Thyroid gland (tissue), 4 donors: ENCODE results near the gene GNAQ. TPM values are rescaled to one million over a fixed set of nuclear protein-coding genes. Genes with fewer than 3 reads are reported as not detected.

Source experiments
- DNase-seq, 2 donors: peaks; one replicate each; pipeline ENCODE4 v3.0.0-alpha.2; 2019
- H3K27ac ChIP-seq, 3 donors: fragments of 200-600 bp; sonication (generic); 1 replicate in 2 of 3; 2 replicates in 1 of 3; pipeline ENCODE4 v1.5.1; 2016 to 2019; ENCODE audit warnings: mild to moderate bottlenecking in 1 of 3, moderate library complexity in 1 of 3
- H3K27me3 ChIP-seq: fragments of 200-600 bp; sonication (generic); one replicate; pipeline ENCODE4 v1.5.1; 2019
- H3K36me3 ChIP-seq, 2 donors: fragments of 200-600 bp; sonication (generic); one replicate each; pipeline ENCODE4 v1.5.1; 2016 to 2019
- H3K4me1 ChIP-seq, 2 donors: fragments of 200-600 bp; sonication (generic); one replicate each; pipeline ENCODE4 v1.5.1; 2017 to 2019
- H3K4me3 ChIP-seq, 3 donors: fragments of 200-600 bp; sonication (generic); replicated peaks in 1 of 3; 1 replicate in 2 of 3; 2 replicates in 1 of 3; pipeline ENCODE4 v1.5.1; 2016; ENCODE audit warnings: mild to moderate bottlenecking in 1 of 3
- H3K9me3 ChIP-seq: fragments of 200-600 bp; sonication (generic); one replicate; pipeline ENCODE4 v1.5.1; 2017
- POLR2A ChIP-seq, 2 donors: fragments of 450-650 bp; IDR thresholded peaks; one replicate each; pipeline ENCODE4 v1.6.1; 2017; ENCODE audit warnings: antibody characterized with exemption in 2 of 2, mild to moderate bottlenecking in 2 of 2, moderate library complexity in 1 of 2
- WGBS, 2 donors: methylation state at CpG; one replicate each; pipeline ENCODE4 v1.1.5; 2017; 5-methylcytosine and 5-hydroxymethylcytosine counted together
- intact Hi-C: fragments of 100-400 bp; cut with DNase I; formaldehyde crosslinking; loops from one replicate; pipeline ENCODE4 v1.15.1; 2023
- total RNA-seq, 4 donors: library from RNA; depleted of rRNA; stranded (reverse); fragments of >200 nt; gene quantifications; one replicate each; pipeline ENCODE4 v1.2.3, GENCODE V29; 2016
- TF ChIP-seq, protein P1 (sequence below), 6 experiments: fragments of 200-600 bp in 3 of 6; fragments of 450-650 bp in 3 of 6; sonication (generic) in 3 of 6; IDR thresholded peaks; one replicate each; pipeline ENCODE4 v1.5.1; 2016 to 2019; ENCODE audit warnings: antibody characterized with exemption in 6 of 6, mild to moderate bottlenecking in 2 of 6, inconsistent platforms in 1 of 6, moderate library complexity in 1 of 6

GNAQ gene
- total RNA-seq, 4 donors from 2014 or later, result 40.0 to 60.8 (median 58.1) TPM

DNA sequence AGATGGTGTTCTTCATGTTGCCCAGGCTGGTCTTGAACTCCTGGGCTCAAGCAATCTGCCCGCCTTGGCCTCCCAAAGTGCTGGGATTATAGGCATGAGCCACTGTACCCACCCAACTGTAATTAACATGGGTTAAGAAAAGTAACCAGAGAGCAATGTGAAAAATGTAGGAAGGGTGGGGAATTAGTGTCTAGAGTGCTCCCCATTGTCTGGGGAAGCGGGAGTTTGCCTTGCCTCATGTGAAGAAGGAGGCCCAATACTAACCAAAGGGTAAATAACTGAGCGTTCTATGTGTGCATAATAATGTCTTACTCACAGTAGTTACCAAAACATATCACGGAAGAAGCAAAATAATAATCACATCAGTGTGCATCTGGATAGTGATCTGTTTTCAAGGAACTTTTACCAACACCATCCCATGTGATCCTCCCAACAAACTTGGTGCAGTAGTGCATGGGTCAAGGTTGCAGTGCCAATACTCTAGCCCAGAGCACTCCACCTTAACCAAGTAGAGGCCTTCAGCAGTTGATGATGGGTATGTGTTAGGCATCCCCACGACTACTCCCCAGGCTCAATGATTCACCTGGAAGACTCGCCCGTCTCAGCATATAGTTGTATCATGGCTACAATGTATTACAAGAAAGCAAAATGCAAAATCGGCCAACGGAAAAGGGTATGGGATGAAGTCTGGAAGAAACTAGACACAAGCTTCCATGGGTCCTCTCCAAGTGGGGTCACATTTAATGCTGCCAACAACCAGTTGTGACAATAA lies 26.2 kb downstream of the GNAQ start:
- WGBS, 2 donors, result 92 to 93% methylated on average over 9 of the region's 9 CpGs

GRCh38 chr9:78004478-78005229 lies 27.0 kb downstream of the GNAQ start:
- TF ChIP-seq, protein P1, sequence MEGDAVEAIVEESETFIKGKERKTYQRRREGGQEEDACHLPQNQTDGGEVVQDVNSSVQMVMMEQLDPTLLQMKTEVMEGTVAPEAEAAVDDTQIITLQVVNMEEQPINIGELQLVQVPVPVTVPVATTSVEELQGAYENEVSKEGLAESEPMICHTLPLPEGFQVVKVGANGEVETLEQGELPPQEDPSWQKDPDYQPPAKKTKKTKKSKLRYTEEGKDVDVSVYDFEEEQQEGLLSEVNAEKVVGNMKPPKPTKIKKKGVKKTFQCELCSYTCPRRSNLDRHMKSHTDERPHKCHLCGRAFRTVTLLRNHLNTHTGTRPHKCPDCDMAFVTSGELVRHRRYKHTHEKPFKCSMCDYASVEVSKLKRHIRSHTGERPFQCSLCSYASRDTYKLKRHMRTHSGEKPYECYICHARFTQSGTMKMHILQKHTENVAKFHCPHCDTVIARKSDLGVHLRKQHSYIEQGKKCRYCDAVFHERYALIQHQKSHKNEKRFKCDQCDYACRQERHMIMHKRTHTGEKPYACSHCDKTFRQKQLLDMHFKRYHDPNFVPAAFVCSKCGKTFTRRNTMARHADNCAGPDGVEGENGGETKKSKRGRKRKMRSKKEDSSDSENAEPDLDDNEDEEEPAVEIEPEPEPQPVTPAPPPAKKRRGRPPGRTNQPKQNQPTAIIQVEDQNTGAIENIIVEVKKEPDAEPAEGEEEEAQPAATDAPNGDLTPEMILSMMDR (IDR thresholded peaks at IDR 0.05), result peak in 1 of 6 experiments; percentile 12
- TF ChIP-seq POLR2A (IDR thresholded peaks at IDR 0.05), result no peak
- Histone ChIP-seq H3K9me3 (no peaks in the 10 kb centered on the region), H3K27ac (no peak overlapping the region), H3K27me3 (no peaks in the 10 kb centered on the region), H3K4me3 (no peak overlapping the region), H3K4me1 (peaks cover 22 to 30% of the 10 kb centered on the region in 2 donors), H3K36me3 (no peaks in the 10 kb centered on the region)
- 78 to 85% methylated on average over 6 of the region's 6 CpGs for WGBS, 2 donors
- intact Hi-C loops, result no loop called here
- DNase-seq, result no peak

More for the DNA sequence above, 26.2 kb downstream of the GNAQ start:
- intact Hi-C loops, result no loop called here
- TF ChIP-seq, protein P1 (IDR thresholded peaks at IDR 0.05), result no peak
- TF ChIP-seq POLR2A (IDR thresholded peaks at IDR 0.05), result no peak
- H3K9me3 ChIP-seq, result no peaks in the 10 kb centered on the region
- H3K27me3 ChIP-seq, result no peaks in the 10 kb centered on the region
- no peak overlapping the region for H3K27ac ChIP-seq
- H3K36me3 ChIP-seq, result no peaks in the 10 kb centered on the region
- no peak overlapping the region for H3K4me3 ChIP-seq
- no peak for DNase-seq
- peaks cover 21 to 34% of the 10 kb centered on the region in 2 donors for H3K4me1 ChIP-seq

DNA sequence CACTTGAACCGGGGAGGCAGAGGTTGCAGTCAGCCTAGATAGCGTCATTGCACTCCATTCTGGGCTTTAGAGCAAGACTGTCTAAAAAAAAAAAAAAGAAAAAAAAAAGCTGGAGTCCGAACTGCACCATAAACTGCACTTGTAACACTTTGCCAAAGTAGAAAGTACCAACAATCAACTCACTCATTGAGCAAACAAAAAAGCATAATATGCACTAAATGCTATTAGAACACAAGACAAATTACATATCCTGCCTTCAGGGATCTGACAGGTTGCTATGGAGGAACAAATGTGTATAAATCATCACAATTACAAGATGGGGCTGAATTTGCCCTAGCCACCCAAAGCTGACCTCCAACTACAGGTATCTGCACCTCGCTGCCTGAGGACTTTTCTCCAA lies 27.9 kb downstream of the GNAQ start:
- Histone ChIP-seq H3K9me3 (no peaks in the 10 kb centered on the region), H3K4me3 (no peak overlapping the region), H3K27ac (no peak overlapping the region), H3K36me3 (no peaks in the 10 kb centered on the region), H3K4me1 (peaks cover 27 to 31% of the 10 kb centered on the region in 2 donors), H3K27me3 (no peaks in the 10 kb centered on the region)
- intact Hi-C loops, result no loop called here
- DNase-seq, result no peak
- WGBS, 2 donors, result 92 to 98% methylated on average over 4 of the region's 4 CpGs
- TF ChIP-seq POLR2A (IDR thresholded peaks at IDR 0.05), result no peak
- TF ChIP-seq, protein P1 (IDR thresholded peaks at IDR 0.05), result no peak

GRCh38 chr9:78001946-78002731 lies 29.5 kb downstream of the GNAQ start:
- no peaks in the 10 kb centered on the region for H3K9me3 ChIP-seq
- intact Hi-C loops, result no loop called here
- H3K4me3 ChIP-seq, result no peak overlapping the region
- H3K27me3 ChIP-seq, result no peaks in the 10 kb centered on the region
- no peaks in the 10 kb centered on the region for H3K36me3 ChIP-seq
- H3K4me1 ChIP-seq, result peaks cover 30 to 35% of the 10 kb centered on the region in 2 donors
- no peak for TF ChIP-seq POLR2A (IDR thresholded peaks at IDR 0.05)
- TF ChIP-seq, protein P1 (IDR thresholded peaks at IDR 0.05), result no peak
- DNase-seq, result no peak
- 80 to 83% methylated on average over 4 of the region's 4 CpGs for WGBS, 2 donors
- H3K27ac ChIP-seq, result no peak overlapping the region
